ENCODE results near the gene BORCS5.
"Not testable (repeated sequence)": the region's sequence is repeated elsewhere in the genome, so short reads cannot be mapped to it uniquely, and the experiment has no call there.

BORCS5 gene

GRCh38 chr12:12451098-12451497, 94.2 kb downstream of the BORCS5 start:
- in situ Hi-C loops (cut with MboI; ENCODE audit: low sequenced_read_pairs): no loop called here

DNA sequence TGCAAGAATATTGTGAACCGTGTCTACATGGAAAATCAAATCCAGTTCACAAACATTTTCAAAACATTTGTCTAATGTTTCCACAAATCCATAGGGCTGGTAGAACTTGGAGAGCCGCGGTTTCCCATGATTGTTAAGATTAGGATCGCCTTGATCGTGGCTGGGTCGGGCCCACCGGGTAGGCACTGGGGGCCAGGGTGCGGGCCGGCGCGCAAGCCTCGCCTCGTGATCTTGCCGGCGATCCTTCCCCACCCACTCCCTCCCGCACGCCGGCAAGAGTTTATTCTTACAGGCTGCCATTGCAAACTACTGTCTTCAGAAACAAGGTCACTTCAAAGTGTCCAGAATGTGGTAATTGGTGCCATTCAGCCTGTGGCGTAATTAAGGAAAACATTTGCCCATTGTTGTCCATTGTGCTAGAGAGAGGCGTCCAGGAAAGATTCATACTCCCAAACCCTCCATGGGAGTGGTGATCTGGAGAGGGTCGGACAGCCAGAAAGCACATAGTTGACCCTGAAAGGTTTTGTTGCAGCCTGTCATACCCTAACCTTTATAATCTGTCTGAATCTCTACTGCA, 95.5 kb downstream of the BORCS5 start:
- in situ Hi-C loops (cut with MboI; ENCODE audit: low sequenced_read_pairs): no loop called here

GRCh38 chr12:12453635-12454034, 96.8 kb downstream of the BORCS5 start:
- in situ Hi-C loops (cut with MboI; ENCODE audit: low sequenced_read_pairs): no loop called here

- in situ Hi-C loops (cut with MboI; ENCODE audit: low sequenced_read_pairs): no loop called here
These were observed 97.4 kb downstream of the BORCS5 start for GRCh38 chr12:12454315-12454714.

DNA sequence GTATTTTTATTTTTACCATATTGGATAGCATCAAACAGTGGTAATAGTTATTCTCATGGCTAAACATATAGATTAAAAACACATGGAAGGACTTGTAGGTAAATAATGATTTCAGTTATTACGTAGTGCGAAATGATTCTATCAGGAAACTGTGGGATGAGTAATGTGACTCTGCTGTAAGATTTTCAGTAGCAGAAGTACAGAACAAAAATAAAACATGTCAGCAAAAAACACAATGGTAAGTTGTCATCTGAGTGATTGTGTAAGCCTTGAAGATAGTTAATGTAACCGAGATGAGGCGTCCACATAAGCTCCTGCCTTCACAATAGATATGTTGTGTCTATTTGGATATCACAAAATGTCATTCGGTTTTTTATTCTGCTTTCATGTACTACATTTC, 99.8 kb downstream of the BORCS5 start:
- in situ Hi-C loops (cut with MboI; ENCODE audit: low sequenced_read_pairs): no loop called here

- in situ Hi-C loops (cut with MboI; ENCODE audit: low sequenced_read_pairs): no loop called here
These were observed 104.4 kb downstream of the BORCS5 start for GRCh38 chr12:12460935-12461922.

DNA sequence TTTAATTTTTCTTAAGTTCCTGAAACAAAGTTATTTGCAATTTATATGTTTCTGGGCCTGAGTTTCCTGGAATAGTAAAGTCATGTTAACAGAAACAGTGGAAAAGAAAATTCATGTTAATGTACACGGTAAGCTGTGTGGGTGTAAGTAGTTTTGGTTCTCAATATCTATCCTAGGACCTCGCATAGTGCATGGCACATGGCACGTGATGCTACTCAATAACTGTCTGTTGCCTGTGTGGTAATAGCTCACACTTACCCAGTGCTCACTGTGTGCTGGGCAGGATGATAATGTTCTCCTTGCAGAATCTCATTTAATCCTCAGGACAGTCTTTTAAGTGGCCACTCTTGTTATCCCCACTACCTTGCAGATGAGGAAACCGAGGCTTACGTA, 105.0 kb downstream of the BORCS5 start:
- in situ Hi-C loops (cut with MboI; ENCODE audit: low sequenced_read_pairs): no loop called here

- in situ Hi-C loops (cut with MboI; ENCODE audit: low sequenced_read_pairs): no loop called here
These were observed 108.6 kb downstream of the BORCS5 start for GRCh38 chr12:12465522-12465921.

GRCh38 chr12:12466157-12466556, 109.3 kb downstream of the BORCS5 start:
- in situ Hi-C loops (cut with MboI; ENCODE audit: low sequenced_read_pairs): no loop called here

DNA sequence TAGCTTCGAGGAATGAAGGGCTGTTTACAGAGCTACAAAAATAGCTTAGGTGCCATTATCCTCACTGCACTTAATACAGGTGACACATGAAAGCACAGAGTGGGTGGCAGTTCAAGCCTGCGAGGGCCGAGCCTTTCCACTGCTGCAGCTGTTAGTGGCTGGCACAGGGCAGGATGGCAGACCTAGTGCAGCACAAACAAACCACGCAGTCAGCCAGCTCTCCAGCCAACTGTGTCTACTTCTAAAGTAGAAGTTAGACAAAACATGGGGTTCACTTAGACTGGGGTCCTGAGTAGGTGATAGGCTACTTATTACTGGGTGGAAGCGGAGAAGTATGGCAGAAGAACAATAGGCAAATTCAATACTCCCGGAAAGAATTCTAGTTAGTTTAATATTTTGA, 110.4 kb downstream of the BORCS5 start:
- in situ Hi-C loops (cut with MboI; ENCODE audit: low sequenced_read_pairs): no loop called here

- in situ Hi-C loops (cut with MboI; ENCODE audit: low sequenced_read_pairs): no loop called here
These were observed 110.9 kb downstream of the BORCS5 start for GRCh38 chr12:12467688-12468261.

- in situ Hi-C loops (cut with MboI; ENCODE audit: low sequenced_read_pairs): no loop called here
These were observed 111.7 kb downstream of the BORCS5 start for GRCh38 chr12:12468575-12468974.

DNA sequence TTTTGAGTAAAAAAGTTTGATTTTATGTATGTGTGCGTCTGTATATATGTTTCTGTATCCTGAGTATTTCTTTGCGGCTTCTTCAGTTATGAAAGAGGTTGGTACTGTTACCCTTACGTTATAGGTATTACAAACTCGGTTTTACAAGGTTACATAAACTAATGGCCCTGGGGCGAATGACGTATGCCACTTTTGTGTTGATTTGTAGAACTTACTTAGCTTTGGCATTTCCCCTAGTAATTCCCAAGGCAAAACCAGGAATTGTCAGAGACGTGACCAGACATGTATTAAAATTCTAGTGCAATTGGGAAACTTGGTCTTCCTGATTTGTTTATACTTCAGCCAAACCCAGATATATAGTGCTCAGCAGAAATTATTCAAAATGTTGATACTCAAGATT, 112.5 kb downstream of the BORCS5 start:
- in situ Hi-C loops (cut with MboI; ENCODE audit: low sequenced_read_pairs): no loop called here

DNA sequence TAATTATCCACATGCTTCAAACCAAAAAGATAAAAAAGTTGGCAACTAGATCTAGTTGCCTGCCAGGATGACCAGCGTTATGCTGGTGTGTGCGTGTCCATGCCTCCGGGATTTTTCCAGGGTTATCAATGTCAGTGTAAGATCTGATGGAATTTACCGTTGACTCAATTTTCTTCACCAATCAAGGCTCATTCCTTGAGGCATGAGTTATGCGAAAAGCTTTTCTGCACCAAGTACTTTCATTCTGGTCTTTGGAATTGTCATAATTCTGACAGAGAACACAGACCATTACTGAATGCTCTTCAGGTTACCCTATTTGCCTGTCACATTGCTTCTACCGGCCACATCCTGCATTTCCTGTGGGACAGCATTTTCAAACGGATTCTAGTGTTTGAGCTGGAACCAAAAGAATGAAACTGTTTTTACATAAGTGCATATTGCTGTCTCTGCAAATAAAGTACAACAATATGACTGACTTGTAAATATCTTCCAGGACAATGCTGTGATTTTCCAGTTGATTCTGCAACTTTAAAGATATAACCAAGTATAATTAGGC, 114.0 kb downstream of the BORCS5 start:
- in situ Hi-C loops (cut with MboI; ENCODE audit: low sequenced_read_pairs): no loop called here

- in situ Hi-C loops (cut with MboI; ENCODE audit: low sequenced_read_pairs): not testable (repeated sequence)
These were observed 115.4 kb downstream of the BORCS5 start for GRCh38 chr12:12471982-12472961.

DNA sequence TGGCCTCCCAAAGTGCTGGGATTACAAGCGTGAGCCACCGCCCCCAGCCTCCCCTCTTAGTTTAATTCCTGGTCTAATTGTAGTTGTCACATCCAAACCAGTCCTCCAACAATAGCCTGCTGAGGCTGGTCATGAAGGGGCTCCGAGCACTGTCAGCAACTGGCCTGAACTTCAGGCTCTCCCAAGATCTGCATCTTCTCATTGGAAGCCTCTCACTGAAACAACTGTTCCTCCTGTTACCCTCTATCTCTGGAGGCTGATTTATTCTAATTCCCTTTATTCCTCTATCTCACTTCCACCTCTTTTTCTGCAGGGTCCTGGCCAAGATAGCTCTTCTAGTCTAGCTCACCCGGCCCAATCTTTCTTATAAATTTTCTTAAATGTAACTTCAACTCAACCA, 116.3 kb downstream of the BORCS5 start:
- in situ Hi-C loops (cut with MboI; ENCODE audit: low sequenced_read_pairs): no loop called here

- in situ Hi-C loops (cut with MboI; ENCODE audit: low sequenced_read_pairs): no loop called here
These were observed 117.6 kb downstream of the BORCS5 start for GRCh38 chr12:12474471-12474928.

GRCh38 chr12:12474931-12475795, 118.3 kb downstream of the BORCS5 start:
- in situ Hi-C loops (cut with MboI; ENCODE audit: low sequenced_read_pairs): no loop called here

- in situ Hi-C loops (cut with MboI; ENCODE audit: low sequenced_read_pairs): no loop called here
These were observed 120.1 kb downstream of the BORCS5 start for GRCh38 chr12:12476857-12477531.
